HG03045 (cell line): ENCODE results near the gene RASGRP2.
A peak's percentile ranks its signal among the peaks of the same experiment; 100 is the strongest.

Experiments used
- ATAC-seq: cut with Tn5 transposase; IDR thresholded peaks from one replicate; pipeline ENCODE4 v1.9.1; 2021; ENCODE audit warnings: mild to moderate bottlenecking, moderate library complexity; ENCODE audit not compliant: unreplicated experiment

Gene RASGRP2

GRCh38 chr11:64742087-64742888 lies 1.7 kb downstream of the RASGRP2 start:
- ATAC-seq = no peak

- no peak for ATAC-seq
Measured at GRCh38 chr11:64741375-64742086, 2.4 kb downstream of the RASGRP2 start.

- no peak for ATAC-seq
Measured at GRCh38 chr11:64739871-64740270, 4.1 kb downstream of the RASGRP2 start.

- ATAC-seq = no peak
Measured at GRCh38 chr11:64736654-64737053, 7.3 kb downstream of the RASGRP2 start.

- ATAC-seq = no peak
Measured at GRCh38 chr11:64735725-64736259, 8.2 kb downstream of the RASGRP2 start.

- ATAC-seq = no peak
Measured at GRCh38 chr11:64734811-64735724, 8.9 kb downstream of the RASGRP2 start.

- ATAC-seq = no peak
Measured at GRCh38 chr11:64731601-64732000, 12.3 kb downstream of the RASGRP2 start.

GRCh38 chr11:64729851-64730382 lies 14.0 kb downstream of the RASGRP2 start:
- no peak for ATAC-seq

GRCh38 chr11:64728757-64729365 lies 15.1 kb downstream of the RASGRP2 start:
- no peak for ATAC-seq

- ATAC-seq = no peak
Measured at GRCh38 chr11:64726867-64727530, 16.9 kb downstream of the RASGRP2 start.

- no peak for ATAC-seq
Measured at GRCh38 chr11:64726211-64726641, 17.7 kb downstream of the RASGRP2 start.

GRCh38 chr11:64724863-64725532 lies 18.9 kb downstream of the RASGRP2 start:
- no peak for ATAC-seq

- ATAC-seq = no peak
Measured at GRCh38 chr11:64723907-64724862, 19.8 kb downstream of the RASGRP2 start.

GRCh38 chr11:64723117-64723906 lies 20.6 kb downstream of the RASGRP2 start, which contains the start of gene NRXN2:
Gene NRXN2 (minus strand): TSS chr11:64723197. CDS start chr11:64713699, 9,498 bp downstream.
- ATAC-seq = peak; percentile 75

- no peak for ATAC-seq
Measured at GRCh38 chr11:64722141-64723065, 21.5 kb downstream of the RASGRP2 start.

GRCh38 chr11:64721359-64721699 lies 22.6 kb downstream of the RASGRP2 start:
- ATAC-seq = no peak
